ENCODE data around the gene CD1E.

DNA sequence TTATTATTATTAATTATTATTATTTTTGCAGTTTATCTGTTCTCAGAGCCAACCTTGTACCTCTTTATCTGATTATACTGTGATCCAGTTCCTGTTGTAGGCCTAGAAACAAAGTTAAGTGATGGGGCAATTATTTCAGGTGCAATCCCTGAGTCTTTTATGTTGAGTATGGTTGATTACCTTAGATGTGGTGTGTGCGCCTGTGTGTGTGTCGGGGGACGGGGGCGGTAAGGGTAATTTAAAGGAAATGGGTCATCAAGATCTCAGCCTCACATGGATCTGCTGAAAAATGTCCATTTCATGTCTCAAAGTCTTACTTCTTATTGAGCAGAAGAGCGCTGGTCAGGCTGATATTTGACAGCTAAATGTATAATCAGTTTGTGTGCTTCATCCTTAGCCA, 53.4 kb downstream of the CD1E start:
- TF ChIP-seq POLR2A (IDR thresholded peaks at IDR 0.05; ENCODE audit: low read length) (no peak), GATA1 (IDR thresholded peaks at IDR 0.05; ENCODE audit: low read depth, low read length) (no peak)

Measured in erythroblast (primary cell).